PFSK-1 (cell line): ENCODE data around the gene SUSD4.

Source experiments
- SIN3A ChIP-seq: IDR thresholded peaks from 2 replicates; pipeline ENCODE4 v1.6.1; 2012; ENCODE audit warnings: mild to moderate bottlenecking, low read length, moderate library complexity, borderline replicate concordance; ENCODE audit not compliant: insufficient read depth
- TAF1 ChIP-seq: IDR thresholded peaks from 2 replicates; pipeline ENCODE4 v1.6.1; 2012; ENCODE audit warnings: low read length, control low read depth, borderline replicate concordance; ENCODE audit not compliant: insufficient read depth

DNA sequence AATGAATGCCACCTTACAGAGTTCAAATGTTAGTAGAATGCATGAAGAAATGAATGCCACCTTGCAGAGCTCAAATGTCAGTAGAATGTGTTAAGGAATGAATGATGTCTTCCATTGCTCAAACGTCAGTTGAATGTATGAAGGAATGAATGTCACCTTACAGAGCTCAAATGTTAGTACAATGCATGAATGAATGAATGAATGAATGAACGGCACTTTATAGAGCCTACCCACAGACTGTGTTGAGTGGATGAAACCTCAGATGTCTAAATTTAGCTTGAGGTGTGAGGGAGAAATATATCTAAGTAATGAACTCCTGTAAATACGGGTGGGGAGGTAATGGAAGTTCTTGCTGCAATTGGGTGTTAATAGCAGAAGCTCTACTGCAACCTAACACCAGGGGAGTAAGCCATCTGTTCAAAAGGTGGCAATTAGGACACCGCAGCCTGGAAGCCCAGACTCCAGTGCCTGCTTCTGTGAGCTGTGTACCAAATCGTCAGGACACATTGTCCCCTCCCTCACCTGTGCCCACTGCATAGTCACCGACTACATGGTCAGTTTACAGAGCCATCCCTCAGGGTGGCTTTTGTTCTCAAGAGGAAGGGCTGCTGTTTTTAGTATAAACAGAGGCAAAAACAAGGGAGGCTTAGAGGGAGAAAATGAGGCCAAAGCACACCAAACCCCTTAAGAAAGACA lies 26.7 kb downstream of the SUSD4 start:
- TF ChIP-seq TAF1 (no peak), SIN3A (no peak)
